GM12873 (cell line): ENCODE data around the gene PIP5KL1.

ENCODE experiments used
- CTCF ChIP-seq: IDR thresholded peaks from 2 replicates; pipeline ENCODE4 v1.5.1; 2012; ENCODE audit warnings: low read depth, mild to moderate bottlenecking, moderate library complexity, low read length, control low read depth; ENCODE audit not compliant: insufficient read depth; ENCODE audit errors: missing control alignments

Gene PIP5KL1

GRCh38 chr9:127884427-127884911, 46.1 kb downstream of the PIP5KL1 start:
- TF ChIP-seq CTCF = no peak

GRCh38 chr9:127883959-127884358, 46.6 kb downstream of the PIP5KL1 start:
- TF ChIP-seq CTCF = no peak

GRCh38 chr9:127880143-127880542, 50.4 kb downstream of the PIP5KL1 start:
- no peak for TF ChIP-seq CTCF

GRCh38 chr9:127878652-127879390, 51.8 kb downstream of the PIP5KL1 start:
- no peak for TF ChIP-seq CTCF

GRCh38 chr9:127878001-127878651, 52.5 kb downstream of the PIP5KL1 start:
- no peak for TF ChIP-seq CTCF

- no peak for TF ChIP-seq CTCF
Observed at GRCh38 chr9:127877566-127877998, 53.0 kb downstream of the PIP5KL1 start, which contains the start of gene AK1. Gene AK1, minus strand, starts transcription at chr9:127877675. Its CDS starts 3,058 bp downstream, at chr9:127874617.

- TF ChIP-seq CTCF = no peak
Observed at GRCh38 chr9:127876764-127877562, 53.6 kb downstream of the PIP5KL1 start.
